Spleen (tissue), 11 donors: Measurements from ENCODE around the gene ZNF385D. TPM values are rescaled to one million over a fixed set of nuclear protein-coding genes. Genes with fewer than 3 reads are reported as not detected.

Experiments used
- DNase-seq: peaks from one replicate; pipeline ENCODE4 v3.0.0-alpha.2; 2020
- H3K27ac ChIP-seq, 8 donors: fragments of 200-600 bp; sonication (generic) in 7 of 8; 1 replicate in 4 of 8; 2 replicates in 4 of 8; pipeline versions ENCODE4 v1.5.0 to v1.8.0; 2016 to 2021; ENCODE audit warnings: inconsistent platforms in 4 of 8, mild to moderate bottlenecking in 4 of 8, moderate library complexity in 1 of 8
- H3K27me3 ChIP-seq, 7 donors: fragments of 200-600 bp; sonication (generic) in 6 of 7; replicated peaks in 1 of 7; 1 replicate in 4 of 7; 2 replicates in 3 of 7; pipeline versions ENCODE4 v1.5.0 to v1.8.0; 2016 to 2021; ENCODE audit warnings: inconsistent platforms in 3 of 7, mild to moderate bottlenecking in 1 of 7
- H3K36me3 ChIP-seq, 6 donors: fragments of 200-600 bp; sonication (generic) in 5 of 6; 1 replicate in 4 of 6; 2 replicates in 2 of 6; pipeline versions ENCODE4 v1.5.0 to v1.8.0; 2016 to 2021; ENCODE audit warnings: inconsistent platforms in 2 of 6
- H3K4me1 ChIP-seq, 6 donors: fragments of 200-600 bp; sonication (generic) in 5 of 6; 1 replicate in 3 of 6; 2 replicates in 3 of 6; pipeline versions ENCODE4 v1.5.0 to v1.8.0; 2016 to 2021; ENCODE audit warnings: inconsistent platforms in 3 of 6
- H3K4me3 ChIP-seq, 8 donors: fragments of 200-600 bp; sonication (generic) in 7 of 8; 1 replicate in 4 of 8; 2 replicates in 4 of 8; pipeline versions ENCODE4 v1.5.0 to v1.8.0; 2016 to 2021; ENCODE audit warnings: inconsistent platforms in 4 of 8, mild to moderate bottlenecking in 4 of 8, moderate library complexity in 2 of 8
- H3K9me3 ChIP-seq, 8 donors: fragments of 200-600 bp; sonication (generic) in 7 of 8; 1 replicate in 4 of 8; 2 replicates in 4 of 8; pipeline versions ENCODE4 v1.5.0 to v1.8.0; 2016 to 2021; ENCODE audit warnings: inconsistent platforms in 4 of 8
- CTCF ChIP-seq, 11 experiments: fragments of 200-600 bp in 7 of 11; fragments of 450-650 bp in 4 of 11; sonication (generic) in 4 of 11; IDR thresholded peaks in 8 of 11; conservative IDR thresholded peaks in 3 of 11; 1 replicate in 7 of 11; 2 replicates in 4 of 11; pipeline versions ENCODE4 v1.4.0 to v1.8.0; 2016 to 2021; ENCODE audit warnings: antibody characterized with exemption in 11 of 11, inconsistent platforms in 4 of 11, mild to moderate bottlenecking in 1 of 11
- POLR2A ChIP-seq, 3 donors: fragments of 450-650 bp; IDR thresholded peaks; one replicate each; pipeline ENCODE4 v1.5.1; 2017; ENCODE audit warnings: antibody characterized with exemption in 3 of 3, mild to moderate bottlenecking in 1 of 3
- POLR2AphosphoS5 ChIP-seq, 3 donors: sonication (generic); formaldehyde crosslinking; IDR thresholded peaks; one replicate each; pipeline ENCODE4 v1.5.1; 2017; ENCODE audit warnings: antibody characterized with exemption in 3 of 3
- WGBS, 5 donors: extraction: QIAGEN DNeasy Blood & Tissue Kit in 3 of 5; methylation state at CpG; one replicate each; pipeline versions ENCODE4 v1.1.5 to v1.1.7; 2013 to 2018; 5-methylcytosine and 5-hydroxymethylcytosine counted together
- intact Hi-C: fragments of 100-400 bp; cut with DNase I; formaldehyde crosslinking; loops from one replicate; pipeline ENCODE4 v1.15.0; 2023; ENCODE audit warnings: low total_unique reads
- polyA plus RNA-seq, 3 donors: library from polyadenylated mRNA; stranded (reverse); fragments of 200-250 nt; gene quantifications; one replicate each; pipeline ENCODE4 v1.2.1, GENCODE V29; 2013
- total RNA-seq, 7 donors: library from RNA; depleted of rRNA in 3 of 7; stranded (reverse); fragments of >200 nt in 3 of 7; fragmentation: NEBNext Ultra II Directional in 4 of 7; extraction: Animal tissue kit (Norgen Biotek cat#: 25700) in 4 of 7; gene quantifications; one replicate each; pipeline versions ENCODE4 v1.1.0 to v1.2.1, GENCODE V29; 2016 to 2021
- donor health status: healthy with polysubstance abuse.
- donor health status: DM: no; HTN: no; CAD: no; lungs with moderate emphysema.
- donor health status: DM: no; HTN: no; CAD: no.
- donor health status: Bipolar disorder and iron deficiency.
- donor health status: healthy.
- donor health status: DM: no; HTN: no; CAD: no.
- donor health status: DM: yes; HTN: yes; CAD: no.

Gene ZNF385D
- total and polyA plus RNA-seq, 10 donors = 0.05 to 3.2 (median 0.70) TPM

DNA sequence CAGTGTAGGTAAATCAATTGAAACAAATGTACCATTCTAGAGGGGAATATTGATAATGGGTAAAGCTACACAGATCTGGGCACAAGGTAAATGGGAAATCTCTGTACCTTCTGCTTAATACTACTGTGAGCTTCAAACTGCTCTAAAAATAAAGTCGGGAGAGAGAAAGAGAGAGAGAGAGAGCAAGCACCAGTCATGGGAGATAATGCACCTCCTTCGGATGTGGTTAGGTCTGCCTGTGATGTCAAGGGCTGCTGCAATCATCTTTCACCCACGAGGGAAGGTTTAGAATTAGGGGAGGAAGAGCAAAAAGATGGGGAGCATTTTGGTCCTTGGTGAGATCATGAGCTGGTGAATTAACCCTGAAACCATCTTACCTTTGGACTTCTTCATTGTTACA, 219.1 kb downstream of the ZNF385D start:
- Histone ChIP-seq H3K4me3 (no peak overlapping the region), H3K27me3 (no peaks in the 10 kb centered on the region), H3K4me1 (no peaks in the 10 kb centered on the region), H3K9me3 (no peaks in the 10 kb centered on the region), H3K27ac (no peak overlapping the region), H3K36me3 (no peaks in the 10 kb centered on the region)
- WGBS, 5 donors = 65 to 77% (median 74%) methylated on average over 3 of the region's 3 CpGs
- no peak for TF ChIP-seq CTCF (IDR thresholded peaks at IDR 0.05 in 8 of 11, conservative IDR thresholded peaks at IDR 0.05 in 3 of 11)
- TF ChIP-seq POLR2A (IDR thresholded peaks at IDR 0.05) = no peak
- no peak for TF ChIP-seq POLR2AphosphoS5 (IDR thresholded peaks at IDR 0.05)
- intact Hi-C loops = no loop called here
- no peak for DNase-seq

- Histone ChIP-seq H3K36me3 (no peaks in the 10 kb centered on the region), H3K9me3 (no peaks in the 10 kb centered on the region), H3K27me3 (no peaks in the 10 kb centered on the region), H3K4me3 (no peak overlapping the region), H3K4me1 (no peaks in the 10 kb centered on the region), H3K27ac (no peak overlapping the region)
- TF ChIP-seq POLR2AphosphoS5 (IDR thresholded peaks at IDR 0.05) (no peak), POLR2A (IDR thresholded peaks at IDR 0.05) (no peak), CTCF (IDR thresholded peaks at IDR 0.05 in 8 of 11, conservative IDR thresholded peaks at IDR 0.05 in 3 of 11) (no peak)
- DNase-seq = no peak
- intact Hi-C loops = no loop called here
- WGBS, 5 donors = 52 to 64% (median 62%) methylated on average over 2 of the region's 2 CpGs
These were observed 222.6 kb downstream of the ZNF385D start for GRCh38 chr3:21528291-21528995.

- WGBS, 5 donors = 84 to 97% (median 95%) methylated on average over 4 of the region's 4 CpGs
- DNase-seq = no peak
- Histone ChIP-seq H3K27ac (no peak overlapping the region), H3K9me3 (no peaks in the 10 kb centered on the region), H3K27me3 (no peaks in the 10 kb centered on the region), H3K4me1 (no peaks in the 10 kb centered on the region), H3K4me3 (no peak overlapping the region), H3K36me3 (no peaks in the 10 kb centered on the region)
- TF ChIP-seq POLR2AphosphoS5 (IDR thresholded peaks at IDR 0.05) (no peak), CTCF (IDR thresholded peaks at IDR 0.05 in 8 of 11, conservative IDR thresholded peaks at IDR 0.05 in 3 of 11) (no peak), POLR2A (IDR thresholded peaks at IDR 0.05) (no peak)
- intact Hi-C loops = no loop called here
These were observed 224.5 kb downstream of the ZNF385D start for GRCh38 chr3:21526461-21526860.

DNA sequence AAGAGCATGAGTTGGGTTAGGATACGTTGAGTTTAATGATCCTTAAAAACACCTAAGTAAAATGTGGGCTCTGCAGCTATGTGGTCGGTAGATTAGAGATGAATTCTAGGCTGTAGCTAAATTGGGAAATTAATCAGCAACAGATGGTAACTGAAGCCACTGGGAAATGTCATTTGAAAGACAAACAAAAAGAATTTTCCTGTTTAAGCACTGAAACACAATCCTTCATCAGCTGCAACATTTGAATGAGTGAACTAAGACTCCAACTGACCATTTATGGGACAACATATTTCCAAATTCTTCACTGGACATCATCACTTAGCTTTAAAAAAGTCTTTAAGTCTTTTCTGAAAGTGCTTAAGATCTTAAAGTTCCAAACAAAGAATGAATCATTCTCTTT, 226.9 kb downstream of the ZNF385D start:
- no peak overlapping the region for H3K27ac ChIP-seq
- DNase-seq = no peak
- no peak for TF ChIP-seq POLR2AphosphoS5 (IDR thresholded peaks at IDR 0.05)
- no peak for TF ChIP-seq CTCF (IDR thresholded peaks at IDR 0.05 in 8 of 11, conservative IDR thresholded peaks at IDR 0.05 in 3 of 11)
- TF ChIP-seq POLR2A (IDR thresholded peaks at IDR 0.05) = no peak
- no peaks in the 10 kb centered on the region for H3K9me3 ChIP-seq
- intact Hi-C loops = no loop called here
- H3K36me3 ChIP-seq = no peaks in the 10 kb centered on the region
- no peaks in the 10 kb centered on the region for H3K27me3 ChIP-seq
- WGBS, 5 donors = 70 to 84% (median 79%) methylated on average over 2 of the region's 2 CpGs
- no peak overlapping the region for H3K4me3 ChIP-seq
- H3K4me1 ChIP-seq = no peaks in the 10 kb centered on the region
